ENCODE data around the gene ENTPD6. TPM values are rescaled to one million over a fixed set of nuclear protein-coding genes. Genes with fewer than 3 reads are reported as not detected.
A peak's percentile ranks its signal among the peaks of the same experiment; 100 is the strongest.

ENTPD6 gene
- total RNA-seq, 4 donors from 2014 or later: 163 to 261 (median 224) TPM

DNA sequence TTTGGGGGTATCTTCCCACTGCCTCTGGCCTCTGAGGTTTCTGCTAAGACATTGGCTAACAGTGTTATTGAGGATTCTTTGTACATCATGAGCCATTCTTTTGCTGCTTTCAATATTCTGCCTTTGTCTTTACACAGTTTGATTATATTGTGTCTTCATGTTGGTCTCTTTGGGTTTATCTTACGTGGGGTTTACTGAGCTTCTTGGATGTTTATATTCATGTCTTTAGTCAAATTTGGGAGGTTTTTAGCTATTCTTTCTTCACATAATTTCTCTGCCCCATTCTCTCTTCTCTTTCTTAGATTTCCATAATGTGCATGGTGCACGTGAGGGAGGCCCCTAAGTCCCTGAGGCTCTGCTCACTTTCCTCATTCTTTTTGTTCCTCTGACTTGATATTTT is 7.6 kb downstream of the ENTPD6 start:
- Histone ChIP-seq H3K9me3 (no peaks in the 10 kb centered on the region), H3K4me1 (peaks cover 11 to 36% (median 15%) of the 10 kb centered on the region in 4 donors), H3K27ac (no peak overlapping the region), H3K36me3 (peaks cover 0 to 6% (median 0%) of the 10 kb centered on the region in 4 donors), H3K4me3 (no peak overlapping the region), H3K27me3 (no peaks in the 10 kb centered on the region)
- no peak for DNase-seq
- WGBS, 2 donors (ENCODE audit: low coverage in 1 of 2): 78 to 89% methylated on average over 2 of the region's 2 CpGs
- in situ Hi-C loops (cut with MboI; ENCODE audit: low pct_ligation_motif_present in 1 of 4, low pct_unique_long_range_greater_than_20kb in 1 of 4, low sequenced_read_pairs in 3 of 4): no loop called here
- intact Hi-C loops (cut with DNase I; ENCODE audit: low total_unique reads): no loop called here
- TF ChIP-seq, protein P1, sequence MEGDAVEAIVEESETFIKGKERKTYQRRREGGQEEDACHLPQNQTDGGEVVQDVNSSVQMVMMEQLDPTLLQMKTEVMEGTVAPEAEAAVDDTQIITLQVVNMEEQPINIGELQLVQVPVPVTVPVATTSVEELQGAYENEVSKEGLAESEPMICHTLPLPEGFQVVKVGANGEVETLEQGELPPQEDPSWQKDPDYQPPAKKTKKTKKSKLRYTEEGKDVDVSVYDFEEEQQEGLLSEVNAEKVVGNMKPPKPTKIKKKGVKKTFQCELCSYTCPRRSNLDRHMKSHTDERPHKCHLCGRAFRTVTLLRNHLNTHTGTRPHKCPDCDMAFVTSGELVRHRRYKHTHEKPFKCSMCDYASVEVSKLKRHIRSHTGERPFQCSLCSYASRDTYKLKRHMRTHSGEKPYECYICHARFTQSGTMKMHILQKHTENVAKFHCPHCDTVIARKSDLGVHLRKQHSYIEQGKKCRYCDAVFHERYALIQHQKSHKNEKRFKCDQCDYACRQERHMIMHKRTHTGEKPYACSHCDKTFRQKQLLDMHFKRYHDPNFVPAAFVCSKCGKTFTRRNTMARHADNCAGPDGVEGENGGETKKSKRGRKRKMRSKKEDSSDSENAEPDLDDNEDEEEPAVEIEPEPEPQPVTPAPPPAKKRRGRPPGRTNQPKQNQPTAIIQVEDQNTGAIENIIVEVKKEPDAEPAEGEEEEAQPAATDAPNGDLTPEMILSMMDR (IDR thresholded peaks at IDR 0.05): no peak
- no peak for TF ChIP-seq POLR2A (IDR thresholded peaks at IDR 0.05)
- no peak for TF ChIP-seq POLR2AphosphoS5 (IDR thresholded peaks at IDR 0.05)
- no peak for TF ChIP-seq EP300 (IDR thresholded peaks at IDR 0.05; ENCODE audit: low read depth)

DNA sequence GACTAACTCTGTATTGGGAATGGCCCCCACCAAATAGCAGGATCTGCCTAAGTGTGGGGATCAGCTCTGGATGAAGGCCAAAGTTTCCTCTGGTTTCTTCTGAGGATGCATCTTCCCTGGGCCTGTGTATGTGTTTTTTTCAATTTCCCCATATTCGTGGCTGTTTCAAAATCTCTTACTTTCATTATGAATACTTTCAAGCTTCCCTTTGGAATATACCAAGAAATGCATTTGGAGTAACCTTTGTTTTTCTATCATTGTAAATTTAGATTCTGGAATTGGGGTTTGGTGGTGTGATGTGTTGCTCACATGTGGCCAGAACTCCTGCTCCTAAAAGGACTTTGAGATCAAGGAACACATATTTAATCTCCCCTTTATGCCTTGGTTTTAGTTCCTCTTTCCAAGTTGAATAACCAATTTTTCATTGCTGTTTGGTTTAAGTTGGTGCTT is 8.4 kb downstream of the ENTPD6 start:
- in situ Hi-C loops (cut with MboI; ENCODE audit: low pct_ligation_motif_present in 1 of 4, low pct_unique_long_range_greater_than_20kb in 1 of 4, low sequenced_read_pairs in 3 of 4) (no loop called here), intact Hi-C loops (cut with DNase I; ENCODE audit: low total_unique reads) (no loop called here)
- Histone ChIP-seq H3K27ac (peak overlapping the region in 3 of 4 donors; percentile 15 to 19 (median 16)), H3K9me3 (no peaks in the 10 kb centered on the region), H3K27me3 (no peaks in the 10 kb centered on the region), H3K36me3 (peaks cover 0 to 6% (median 0%) of the 10 kb centered on the region in 4 donors), H3K4me3 (no peak overlapping the region), H3K4me1 (peaks cover 5 to 28% (median 14%) of the 10 kb centered on the region in 4 donors)
- DNase-seq: no peak
- TF ChIP-seq EP300 (IDR thresholded peaks at IDR 0.05; ENCODE audit: low read depth): no peak
- TF ChIP-seq POLR2AphosphoS5 (IDR thresholded peaks at IDR 0.05): no peak
- TF ChIP-seq, protein P1 (IDR thresholded peaks at IDR 0.05): no peak
- TF ChIP-seq POLR2A (IDR thresholded peaks at IDR 0.05): no peak
- WGBS, 2 donors (ENCODE audit: low coverage in 1 of 2): 25 to 29% methylated on average over 1 of the region's 1 CpG

DNA sequence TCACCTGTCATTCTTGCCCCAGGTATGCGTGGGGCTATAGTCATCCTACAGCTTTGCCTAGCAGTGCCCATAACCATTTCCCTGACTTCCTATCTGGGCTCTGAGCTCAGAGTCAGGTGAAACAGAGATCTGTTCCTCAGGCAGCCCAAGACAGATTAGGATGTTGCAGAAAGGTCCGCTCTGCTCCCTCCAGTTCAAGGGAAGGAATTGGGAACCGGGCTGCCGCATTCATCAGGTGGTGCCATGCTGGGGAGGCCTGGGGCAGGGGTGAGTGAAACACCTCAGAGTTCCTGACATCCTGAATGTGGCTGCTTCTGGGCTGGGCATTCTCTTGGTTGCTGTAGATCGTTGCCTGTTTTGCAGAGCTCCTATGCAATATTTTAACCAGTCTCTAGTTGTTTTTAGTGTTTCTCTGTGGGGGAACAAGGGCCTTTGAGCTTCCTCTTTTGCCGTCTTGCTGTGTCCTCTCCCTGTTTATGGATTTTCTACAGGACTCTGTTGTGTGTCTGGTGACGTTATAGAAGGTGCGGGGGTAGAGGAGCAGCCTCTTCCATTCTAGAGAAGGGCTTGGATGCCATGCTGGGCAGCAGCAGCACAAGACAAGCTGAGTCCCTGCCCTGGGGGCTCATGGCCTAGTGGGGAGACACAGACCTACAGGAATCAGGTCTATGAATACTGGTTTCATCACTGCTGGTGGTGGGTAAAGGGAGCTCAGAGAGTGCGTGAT is 9.2 kb downstream of the ENTPD6 start:
- WGBS, 2 donors (ENCODE audit: low coverage in 1 of 2): 77 to 85% methylated on average over 2 to 9 of the region's 9 CpGs
- intact Hi-C loops (cut with DNase I; ENCODE audit: low total_unique reads): no loop called here
- H3K27ac ChIP-seq: peak overlapping the region in 3 of 4 donors; percentile 15 to 19 (median 16)

More for the DNA sequence above, 9.2 kb downstream of the ENTPD6 start:
- no peaks in the 10 kb centered on the region for H3K27me3 ChIP-seq
- H3K9me3 ChIP-seq: no peaks in the 10 kb centered on the region
- H3K36me3 ChIP-seq: peaks cover 0 to 7% (median under 1%) of the 10 kb centered on the region in 4 donors
- in situ Hi-C loops (cut with MboI; ENCODE audit: low pct_ligation_motif_present in 1 of 4, low pct_unique_long_range_greater_than_20kb in 1 of 4, low sequenced_read_pairs in 3 of 4): no loop called here
- TF ChIP-seq POLR2A (IDR thresholded peaks at IDR 0.05) (no peak), POLR2AphosphoS5 (IDR thresholded peaks at IDR 0.05) (no peak), EP300 (IDR thresholded peaks at IDR 0.05; ENCODE audit: low read depth) (no peak)
- TF ChIP-seq, protein P1 (IDR thresholded peaks at IDR 0.05): no peak
- peaks cover 2 to 20% (median 8%) of the 10 kb centered on the region in 4 donors for H3K4me1 ChIP-seq
- no peak for DNase-seq
- no peak overlapping the region for H3K4me3 ChIP-seq

All from transverse colon (tissue), 4 donors.